Dedifferentiated amniotic fluid mesenchymal stem cell (primary cell): ENCODE measurements around the gene EIF5AL1.
"Not testable (repeated sequence)": the region's sequence is repeated elsewhere in the genome, so short reads cannot be mapped to it uniquely, and the experiment has no call there.

Source experiments
- DNase-seq: peaks from one replicate; pipeline ENCODE4 v3.0.0-alpha.2; 2016; ENCODE audit errors: extremely low spot score

Gene EIF5AL1

GRCh38 chr10:79487296-79488194, 24.8 kb upstream of the EIF5AL1 start:
- DNase-seq: no peak

- peak; percentile 97 for DNase-seq
These were observed 24.0 kb upstream of the EIF5AL1 start for GRCh38 chr10:79488336-79488735.

- DNase-seq: no peak
These were observed 23.5 kb upstream of the EIF5AL1 start for GRCh38 chr10:79488870-79489269.

- no peak for DNase-seq
These were observed 21.8 kb upstream of the EIF5AL1 start for GRCh38 chr10:79490400-79491142.

- DNase-seq: no peak
These were observed 21.0 kb upstream of the EIF5AL1 start for GRCh38 chr10:79491143-79491835.

- DNase-seq: no peak
These were observed 20.1 kb upstream of the EIF5AL1 start for GRCh38 chr10:79492256-79492655.

- DNase-seq: no peak
These were observed 19.5 kb upstream of the EIF5AL1 start for GRCh38 chr10:79492839-79493238.

- no peak for DNase-seq
These were observed 18.5 kb upstream of the EIF5AL1 start for GRCh38 chr10:79493806-79494205.

GRCh38 chr10:79494871-79495705, 17.2 kb upstream of the EIF5AL1 start:
- no peak for DNase-seq

GRCh38 chr10:79495791-79496190, 16.5 kb upstream of the EIF5AL1 start:
- no peak for DNase-seq

GRCh38 chr10:79496896-79497295, 15.4 kb upstream of the EIF5AL1 start:
- DNase-seq: no peak

GRCh38 chr10:79498291-79498829, 14.0 kb upstream of the EIF5AL1 start:
- no peak for DNase-seq

- no peak for DNase-seq
These were observed 9.6 kb upstream of the EIF5AL1 start for GRCh38 chr10:79502561-79503309.

- not testable (repeated sequence) for DNase-seq
These were observed 8.5 kb upstream of the EIF5AL1 start for GRCh38 chr10:79503787-79504186.

- DNase-seq: not testable (repeated sequence)
These were observed 7.8 kb upstream of the EIF5AL1 start for GRCh38 chr10:79504483-79504882.

- DNase-seq: not testable (repeated sequence)
These were observed 7.0 kb upstream of the EIF5AL1 start for GRCh38 chr10:79505328-79505727.

- peak; percentile 12 for DNase-seq
These were observed 6.5 kb upstream of the EIF5AL1 start for GRCh38 chr10:79505829-79506228.

GRCh38 chr10:79507440-79508167, 4.7 kb upstream of the EIF5AL1 start:
- no peak for DNase-seq

GRCh38 chr10:79508245-79508644, 4.1 kb upstream of the EIF5AL1 start:
- DNase-seq: not testable (repeated sequence)
